T-helper 2 cell treated with Interferon-gamma antibody and Interleukin-4, amounts not matched to agents 100 ng/mL and 5 ng/mL, for 36 hours (primary cell): ENCODE results near the gene CCM2. TPM values are rescaled to one million over a fixed set of nuclear protein-coding genes. Genes with fewer than 3 reads are reported as not detected.

Experiments used
- intact Hi-C: fragments of 100-400 bp; cut with micrococcal nuclease; formaldehyde crosslinking; loops from one replicate; pipeline ENCODE4 v1.15.1; 2023
- total RNA-seq: library from RNA; stranded (reverse); gene quantifications from 2 replicates; pipeline ENCODE4 v1.2.3, GENCODE V29; 2022

CCM2 gene
- 122 and 127 TPM in 2 replicates for total RNA-seq

GRCh38 chr7:45000093-45001032 is at the start of gene CCM2:
CCM2 (plus strand) TSS chr7:45000201; CDS start chr7:45000334, 133 bp downstream.
- intact Hi-C loops: loop anchor here (1.0 to 5.0 kb wide), 8 partner anchors 14 to 252 kb away; partner anchors contain the start of genes MYO1G, PPIA, PURB and ZMIZ2

- intact Hi-C loops: no loop called here
Observed at GRCh38 chr7:44953156-44953555, 46.8 kb upstream of the CCM2 start.

- intact Hi-C loops: no loop called here
Observed at GRCh38 chr7:44955733-44956132, 44.3 kb upstream of the CCM2 start.

- intact Hi-C loops: no loop called here
Observed at GRCh38 chr7:44956157-44956766, 43.7 kb upstream of the CCM2 start.

GRCh38 chr7:44958645-44959344 is 41.2 kb upstream of the CCM2 start:
- intact Hi-C loops: no loop called here

- intact Hi-C loops: no loop called here
Observed at GRCh38 chr7:44959433-44959951, 40.5 kb upstream of the CCM2 start.

GRCh38 chr7:44960011-44960580 is 39.9 kb upstream of the CCM2 start:
- intact Hi-C loops: no loop called here

- intact Hi-C loops: no loop called here
Observed at GRCh38 chr7:44961844-44962482, 38.0 kb upstream of the CCM2 start.

GRCh38 chr7:44962483-44963251 is 37.3 kb upstream of the CCM2 start:
- intact Hi-C loops: no loop called here

GRCh38 chr7:44963364-44964290 is 36.4 kb upstream of the CCM2 start:
- intact Hi-C loops: no loop called here

GRCh38 chr7:44964384-44964830 is 35.6 kb upstream of the CCM2 start:
- intact Hi-C loops: no loop called here

GRCh38 chr7:44964831-44965440 is 35.1 kb upstream of the CCM2 start:
- intact Hi-C loops: no loop called here

- intact Hi-C loops: no loop called here
Observed at GRCh38 chr7:44965441-44965903, 34.5 kb upstream of the CCM2 start.

GRCh38 chr7:44965937-44966730 is 33.9 kb upstream of the CCM2 start:
- intact Hi-C loops: no loop called here

- intact Hi-C loops: no loop called here
Observed at GRCh38 chr7:44966731-44967538, 33.1 kb upstream of the CCM2 start.

- intact Hi-C loops: no loop called here
Observed at GRCh38 chr7:44967571-44968446, 32.2 kb upstream of the CCM2 start.
